GM12874 (cell line): ENCODE measurements around the gene PGAP3.

ENCODE experiments used
- TF ChIP-seq, protein P1 (sequence below): IDR thresholded peaks from 2 replicates; pipeline ENCODE4 v1.5.1; 2011; ENCODE audit warnings: low read depth, mild to moderate bottlenecking, control low read depth, low read length, moderate library complexity; ENCODE audit not compliant: insufficient read depth

PGAP3 gene

DNA sequence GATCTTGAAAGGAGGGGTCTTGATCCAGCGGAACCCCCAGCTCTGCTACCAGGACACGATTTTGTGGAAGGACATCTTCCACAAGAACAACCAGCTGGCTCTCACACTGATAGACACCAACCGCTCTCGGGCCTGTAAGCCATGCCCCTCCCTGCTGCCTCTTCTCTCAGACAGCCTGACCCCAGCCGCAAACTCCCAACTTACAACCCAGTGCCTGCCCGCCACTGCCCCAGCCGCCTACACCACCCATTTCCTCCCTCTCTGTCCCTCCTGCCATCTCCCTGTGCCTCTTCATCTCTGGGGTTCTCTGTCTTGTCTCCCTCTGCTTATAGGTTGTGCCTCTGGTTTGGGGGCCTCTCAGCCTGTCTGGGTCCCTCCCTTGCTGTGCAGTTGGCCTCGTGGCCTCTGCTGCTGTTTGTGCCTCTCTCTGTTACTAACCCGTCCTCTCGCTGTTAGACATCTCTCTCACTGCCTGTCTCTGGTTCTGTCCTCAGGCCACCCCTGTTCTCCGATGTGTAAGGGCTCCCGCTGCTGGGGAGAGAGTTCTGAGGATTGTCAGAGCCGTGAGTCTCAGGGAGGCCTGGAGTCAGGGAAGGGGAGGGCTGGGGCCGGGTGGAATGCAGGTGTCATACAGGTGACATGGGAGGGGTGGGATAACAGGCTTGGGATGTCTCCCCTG lies 21.6 kb upstream of the PGAP3 start:
- TF ChIP-seq, protein P1, sequence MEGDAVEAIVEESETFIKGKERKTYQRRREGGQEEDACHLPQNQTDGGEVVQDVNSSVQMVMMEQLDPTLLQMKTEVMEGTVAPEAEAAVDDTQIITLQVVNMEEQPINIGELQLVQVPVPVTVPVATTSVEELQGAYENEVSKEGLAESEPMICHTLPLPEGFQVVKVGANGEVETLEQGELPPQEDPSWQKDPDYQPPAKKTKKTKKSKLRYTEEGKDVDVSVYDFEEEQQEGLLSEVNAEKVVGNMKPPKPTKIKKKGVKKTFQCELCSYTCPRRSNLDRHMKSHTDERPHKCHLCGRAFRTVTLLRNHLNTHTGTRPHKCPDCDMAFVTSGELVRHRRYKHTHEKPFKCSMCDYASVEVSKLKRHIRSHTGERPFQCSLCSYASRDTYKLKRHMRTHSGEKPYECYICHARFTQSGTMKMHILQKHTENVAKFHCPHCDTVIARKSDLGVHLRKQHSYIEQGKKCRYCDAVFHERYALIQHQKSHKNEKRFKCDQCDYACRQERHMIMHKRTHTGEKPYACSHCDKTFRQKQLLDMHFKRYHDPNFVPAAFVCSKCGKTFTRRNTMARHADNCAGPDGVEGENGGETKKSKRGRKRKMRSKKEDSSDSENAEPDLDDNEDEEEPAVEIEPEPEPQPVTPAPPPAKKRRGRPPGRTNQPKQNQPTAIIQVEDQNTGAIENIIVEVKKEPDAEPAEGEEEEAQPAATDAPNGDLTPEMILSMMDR = no peak

- TF ChIP-seq, protein P1 = no peak
Observed at GRCh38 chr17:39706921-39707337, 19.1 kb upstream of the PGAP3 start.

DNA sequence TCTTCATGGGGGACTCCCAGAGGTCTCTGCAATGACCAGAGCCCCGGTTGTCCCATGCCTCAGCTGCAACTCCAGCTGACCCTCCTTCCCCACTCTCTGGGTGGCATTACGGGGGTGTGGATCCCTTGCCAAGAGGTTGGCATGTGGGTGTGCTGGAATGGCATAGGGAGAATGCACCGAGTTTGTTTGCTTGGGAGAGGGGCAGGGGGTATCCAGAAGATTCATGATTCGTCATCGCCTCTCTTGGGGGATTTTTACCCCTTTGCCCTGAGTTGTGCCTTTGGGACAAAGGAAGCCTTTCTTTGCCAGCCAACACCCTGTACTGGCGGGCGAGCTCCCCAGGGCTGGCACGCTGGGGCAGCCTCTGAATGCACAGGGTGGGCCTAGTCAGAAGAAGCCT lies 18.5 kb upstream of the PGAP3 start:
- TF ChIP-seq, protein P1 = no peak

- TF ChIP-seq, protein P1 = no peak
Observed at GRCh38 chr17:39705786-39706348, 18.0 kb upstream of the PGAP3 start.

- TF ChIP-seq, protein P1 = no peak
Observed at GRCh38 chr17:39704821-39705551, 17.1 kb upstream of the PGAP3 start.

DNA sequence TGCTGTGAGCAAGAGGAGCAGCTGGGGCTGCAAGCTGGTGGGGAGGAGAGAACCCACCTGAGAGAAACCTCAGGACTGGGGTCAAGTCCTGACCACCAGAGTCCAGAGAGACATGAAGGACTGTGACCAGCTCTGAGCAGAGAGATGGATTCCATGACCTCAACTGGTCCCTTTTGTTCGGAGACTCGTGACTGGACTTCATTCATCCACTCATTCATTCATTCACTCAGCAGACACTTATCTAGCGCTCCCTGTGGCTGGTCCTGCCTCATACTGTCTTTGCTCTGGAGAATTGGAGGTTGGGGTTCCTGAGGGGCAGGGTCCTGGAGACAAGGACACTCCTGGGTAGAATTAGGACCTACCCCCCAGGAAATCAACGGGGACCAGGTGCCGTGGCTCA lies 16.1 kb upstream of the PGAP3 start:
- TF ChIP-seq, protein P1 = no peak

- TF ChIP-seq, protein P1 = no peak
Observed at GRCh38 chr17:39702901-39703893, 15.3 kb upstream of the PGAP3 start.
